ENCODE data around the gene TMED8. TPM values are rescaled to one million over a fixed set of nuclear protein-coding genes. Genes with fewer than 3 reads are reported as not detected.

The TMED8 gene
- total and polyA plus RNA-seq, 10 of the 15 experiments (the other 5 are each of a cell fraction or from before 2014, with no cell fraction given) = 7.3 to 39.1 (median 26.1) TPM

GRCh38 chr14:77372304-77372841 lies 4.5 kb downstream of the TMED8 start (continued):
- no peak; a peak in 1 of 4 replicates for TF ChIP-seq BHLHE40 (IDR thresholded peaks at IDR 0.05; ENCODE audit: borderline replicate concordance in 1 of 2, low read depth in 2 of 2, low read length in 1 of 2)

GRCh38 chr14:77369285-77369684 lies 7.6 kb downstream of the TMED8 start:
- in situ Hi-C loops (cut with MboI) (no loop called here), intact Hi-C loops (cut with micrococcal nuclease; ENCODE audit: unreplicated experiment) (no loop called here)
- Histone ChIP-seq H3K27me3 (replicated peaks in 1 of 2; ENCODE audit: control insufficient read depth in 2 of 2, insufficient read depth in 2 of 2, low read length in 1 of 2) (no peaks in the 10 kb centered on the region), H3K4me2 (ENCODE audit: control insufficient read depth, insufficient read depth) (peak overlapping the region; percentile 38; the same call in 1 of the 2 replicates), H3K36me3 (ENCODE audit: control insufficient read depth in 2 of 2, insufficient read depth in 2 of 2, low read length in 1 of 2) (peaks cover 0 to 2% of the 10 kb centered on the region in 2 experiments; a peak in 2 of 4 replicates), H3K27ac (ENCODE audit: control insufficient read depth, insufficient read depth) (peak overlapping the region; percentile 27), H2AFZ (ENCODE audit: control insufficient read depth, low read depth, low read length) (no peak overlapping the region), H3K79me2 (ENCODE audit: control insufficient read depth, insufficient read depth, low read length) (peaks cover 52% of the 10 kb centered on the region), H3K9me3 (replicated peaks; ENCODE audit: control insufficient read depth, insufficient read depth, low read length) (no peaks in the 10 kb centered on the region), H3K4me3 (no peak overlapping the region), H3K4me1 (ENCODE audit: control insufficient read depth, insufficient read depth, low read length) (peaks cover 14% of the 10 kb centered on the region), H3K9ac (ENCODE audit: control insufficient read depth, insufficient read depth, low read length) (no peak overlapping the region), H4K20me1 (ENCODE audit: control insufficient read depth, insufficient read depth) (no peaks in the 10 kb centered on the region)
- BruUV-seq (replicated peaks) = no TSS peak
- TF ChIP-seq JUND (IDR thresholded peaks at IDR 0.05; ENCODE audit: low read depth, low read length) (no peak), SMC3 (IDR thresholded peaks at IDR 0.05; ENCODE audit: borderline replicate concordance, low read length) (no peak), IRF4 (IDR thresholded peaks at IDR 0.05; ENCODE audit: low read depth, low read length) (no peak), NBN (IDR thresholded peaks at IDR 0.05) (no peak)
- ChIA-PET CTCF (interaction anchor here (1.0 to 1.2 kb wide), 3 partner anchors 14 to 53 kb away, joined by 3 to 4 read pairs (median 3); no protein-coding TSS in a partner anchor), POLR2A (no interaction called here), RAD21 (ENCODE audit: unreplicated experiment) (interaction anchor here (1.4 kb wide), 1 partner anchor 87 kb away, joined by 5 read pairs; the partner anchor contains the start of gene VIPAS39), SMC1A (ENCODE audit: uncharacterized antibody, unreplicated experiment) (interaction anchor here (0.9 to 1.4 kb wide), 2 partner anchors 50 to 248 kb away, joined by 3 read pairs; no protein-coding TSS in a partner anchor)
- DNase-seq (ENCODE audit: low read depth, low spot score) (no peak), ATAC-seq (no peak), FAIRE-seq (no peak)
- 0% methylated on average over 1 of the region's 1 CpG for WGBS (ENCODE audit: insufficient coverage, insufficient replicate concordance, low lambda C conversion rate, missing lambda C conversion rate)
